UCSD-AML1 (cell line): ENCODE data around the gene ALG12.

Source experiments
- DNase-seq: peaks from one replicate; lab custom pipeline; 2025; ENCODE audit not compliant: unreplicated experiment; lab: John Stamatoyannopoulos, UW

ALG12 gene

DNA sequence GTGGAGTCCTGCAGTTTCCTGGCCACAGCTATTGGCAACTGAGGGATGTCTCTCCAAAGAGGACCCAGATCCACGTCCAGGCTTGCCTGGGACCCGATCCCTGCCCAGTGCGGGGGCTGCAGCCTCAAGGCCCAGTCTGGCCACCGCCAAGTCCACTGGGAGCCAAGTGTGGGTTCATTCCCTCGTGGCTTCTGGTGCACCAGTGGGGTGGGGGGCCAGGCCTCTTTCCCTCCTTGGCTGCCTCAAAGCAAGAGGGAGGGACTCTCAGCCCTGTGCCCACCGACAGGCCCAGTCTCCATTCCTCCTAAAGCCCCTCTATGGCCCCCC, 29.0 kb upstream of the ALG12 start:
- no peak for DNase-seq

DNA sequence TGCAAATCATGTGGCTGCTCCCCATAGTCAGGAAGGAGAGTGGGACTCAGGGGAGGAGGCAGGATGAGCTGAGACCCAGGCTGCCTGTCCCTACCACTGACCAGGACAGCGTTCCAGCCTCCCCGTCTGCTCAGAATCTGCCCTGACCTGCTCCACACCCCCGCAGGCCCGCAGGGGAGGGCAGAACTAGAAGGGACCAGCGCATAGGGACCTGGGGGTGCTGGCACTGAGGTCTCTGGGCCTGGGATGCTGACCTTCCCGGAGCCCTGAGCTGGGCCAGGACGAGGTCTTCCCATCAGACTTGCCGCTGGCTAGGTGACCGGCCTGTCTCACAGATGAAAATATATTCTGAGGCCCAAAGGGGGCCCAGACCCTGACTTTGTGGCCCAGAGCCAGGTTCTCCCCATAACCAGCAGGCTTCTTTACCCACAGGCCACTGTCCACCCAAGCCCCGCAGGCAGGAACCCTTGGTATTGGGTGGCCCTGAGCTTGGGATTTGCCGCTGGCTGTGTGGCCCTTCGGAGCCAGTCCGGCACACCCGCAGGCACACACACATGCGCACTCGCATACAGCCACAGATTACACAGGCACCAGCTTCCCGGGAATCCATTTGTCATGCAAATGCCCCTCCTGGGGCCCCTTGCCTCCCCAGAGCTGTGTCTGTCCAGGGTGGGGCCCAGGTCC, 28.5 kb upstream of the ALG12 start:
- DNase-seq, result no peak

DNA sequence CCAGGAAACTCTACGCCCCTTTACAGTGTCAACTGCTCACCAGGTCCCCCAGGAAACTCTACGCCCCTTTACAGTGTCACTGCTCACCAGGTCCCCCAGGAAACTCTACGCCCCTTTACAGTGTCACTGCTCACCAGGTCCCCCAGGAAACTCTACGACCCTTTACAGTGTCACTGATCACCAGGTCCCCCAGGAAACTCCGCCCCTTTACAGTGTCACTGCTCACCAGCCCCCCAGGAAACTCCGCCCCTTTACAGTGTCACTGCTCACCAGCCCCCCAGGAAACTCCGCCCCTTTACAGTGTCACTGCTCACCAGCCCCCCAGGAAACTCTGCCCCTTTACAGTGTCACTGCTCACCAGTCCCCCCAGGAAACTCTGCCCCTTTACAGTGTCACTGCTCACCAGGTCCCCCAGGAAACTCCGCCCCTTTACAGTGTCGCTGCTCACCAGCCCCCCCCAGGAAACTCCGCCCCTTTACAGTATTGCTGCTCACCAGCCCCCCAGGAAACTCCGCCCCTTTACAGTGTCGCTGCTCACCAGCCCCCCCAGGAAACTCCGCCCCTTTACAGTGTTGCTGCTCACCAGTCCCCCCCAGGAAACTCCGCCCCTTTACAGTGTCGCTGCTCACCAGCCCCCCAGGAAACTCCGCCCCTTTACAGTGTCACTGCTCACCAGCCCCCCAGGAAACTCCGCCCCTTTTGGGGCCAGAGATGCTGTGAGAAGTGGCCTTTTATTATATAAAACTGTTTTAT, 27.0 kb upstream of the ALG12 start:
- DNase-seq, result peak; percentile 48

DNA sequence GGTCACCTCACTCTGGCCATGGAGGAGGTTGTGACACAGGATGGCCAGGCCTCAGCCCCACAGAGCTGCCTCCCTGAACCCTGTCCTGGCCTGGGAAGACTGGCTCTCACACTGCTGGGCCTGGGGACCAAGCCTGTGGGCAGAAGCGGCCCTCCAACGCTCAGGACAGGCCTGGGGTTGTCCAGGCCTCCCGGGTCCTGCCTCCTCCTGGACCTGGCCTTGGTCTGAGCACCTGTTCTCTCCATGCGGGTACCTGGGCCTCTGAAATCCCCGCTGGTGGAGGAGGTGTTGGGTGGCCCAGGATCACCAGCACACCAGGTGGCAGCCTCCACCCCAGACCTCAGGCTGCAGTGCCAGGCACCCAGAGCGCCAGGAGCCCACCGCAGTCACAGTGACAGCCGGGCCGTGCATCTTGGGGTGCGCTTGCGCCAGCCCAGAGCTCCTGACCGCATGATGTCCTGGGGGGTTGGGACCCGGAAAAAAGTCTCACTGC, 26.2 kb upstream of the ALG12 start:
- no peak for DNase-seq

DNA sequence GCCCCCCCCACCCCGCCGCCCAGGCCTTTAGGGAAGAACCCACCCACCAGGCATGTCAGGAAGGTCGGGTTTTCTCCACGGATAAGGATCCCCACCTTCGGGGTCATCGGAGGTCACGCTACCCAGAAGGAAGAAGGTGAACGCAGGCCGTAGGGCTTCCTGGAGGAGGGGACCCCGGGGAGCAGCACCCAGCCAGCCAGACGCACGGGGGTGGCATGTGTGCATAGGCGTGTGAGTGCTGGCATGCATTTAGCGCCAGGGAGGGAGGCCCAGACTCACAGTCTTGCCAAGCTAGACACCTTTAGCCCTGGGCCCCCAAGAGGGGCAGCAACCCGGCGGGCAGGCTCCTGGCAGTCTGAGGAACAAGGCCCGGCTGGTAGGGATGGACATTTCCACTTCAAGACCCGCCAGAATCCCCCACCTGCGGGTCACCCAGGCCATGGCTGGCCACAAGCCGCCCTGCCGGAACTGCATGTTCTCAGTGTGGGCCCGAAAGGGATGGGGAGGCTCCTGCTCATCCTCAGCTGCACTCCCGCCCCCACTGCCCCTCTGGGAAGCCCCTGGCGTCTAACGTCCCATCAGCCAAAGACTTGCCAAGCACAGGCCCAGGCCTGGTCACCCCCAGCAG, 25.6 kb upstream of the ALG12 start:
- no peak for DNase-seq

DNA sequence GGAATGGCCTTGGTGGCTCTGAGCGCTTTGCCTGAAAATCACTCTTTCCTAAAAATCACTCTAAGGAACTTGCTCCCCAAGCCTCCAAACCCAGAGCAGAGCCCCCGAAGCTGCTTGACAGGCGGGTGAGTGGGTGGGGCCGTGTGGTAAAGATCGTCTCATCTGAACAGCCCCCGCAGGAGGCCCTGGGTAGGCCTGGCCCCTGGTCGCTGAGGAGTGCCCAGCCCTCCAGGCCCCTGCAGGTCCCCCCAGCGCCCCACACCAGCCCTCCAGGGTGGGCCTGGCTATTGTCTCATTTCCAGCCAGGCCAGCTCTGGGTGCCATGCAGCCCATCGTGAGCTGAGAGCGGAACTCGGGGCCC, 25.1 kb upstream of the ALG12 start:
- DNase-seq, result no peak

DNA sequence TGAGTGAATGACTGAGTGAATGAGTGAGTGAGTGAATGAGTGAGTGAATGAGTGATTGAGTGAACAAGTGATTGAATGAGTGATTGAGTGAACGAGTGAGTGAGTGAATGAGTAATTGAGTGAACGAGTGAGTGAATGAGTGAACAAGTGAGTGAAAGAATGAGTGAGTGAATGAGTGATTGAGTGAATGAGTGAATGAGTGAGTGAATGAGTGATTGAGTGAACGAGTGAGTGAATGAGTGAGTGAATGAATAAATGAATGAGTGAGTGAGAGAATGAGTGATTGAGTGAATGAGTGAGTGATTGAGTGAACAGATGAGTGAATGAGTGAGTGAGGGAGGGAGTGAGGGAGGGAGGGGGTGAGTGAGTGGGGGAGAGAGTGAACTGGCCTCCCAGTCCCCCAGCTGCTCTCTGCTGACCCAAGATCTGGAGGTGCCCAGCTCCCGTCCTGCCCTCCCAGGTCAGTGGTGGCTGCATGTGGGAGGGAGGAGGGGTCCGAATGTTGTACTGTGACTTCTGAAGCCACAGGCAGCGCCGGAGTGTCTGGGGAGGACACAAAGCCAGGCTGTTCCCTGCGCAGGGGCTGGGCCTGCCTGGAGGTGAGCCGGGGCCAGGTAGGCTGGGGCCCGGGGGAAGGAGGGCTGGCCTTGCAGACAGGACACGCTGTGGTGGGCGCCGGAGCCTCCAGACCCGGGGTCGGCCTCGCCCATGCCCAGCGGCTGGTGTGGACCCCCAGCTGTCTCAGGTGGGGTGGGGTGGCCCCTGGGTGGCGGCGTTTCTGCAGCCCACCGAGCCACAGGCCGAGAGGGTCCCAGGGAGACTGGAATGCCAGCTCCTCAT, 24.5 kb upstream of the ALG12 start:
- DNase-seq, result no peak

DNA sequence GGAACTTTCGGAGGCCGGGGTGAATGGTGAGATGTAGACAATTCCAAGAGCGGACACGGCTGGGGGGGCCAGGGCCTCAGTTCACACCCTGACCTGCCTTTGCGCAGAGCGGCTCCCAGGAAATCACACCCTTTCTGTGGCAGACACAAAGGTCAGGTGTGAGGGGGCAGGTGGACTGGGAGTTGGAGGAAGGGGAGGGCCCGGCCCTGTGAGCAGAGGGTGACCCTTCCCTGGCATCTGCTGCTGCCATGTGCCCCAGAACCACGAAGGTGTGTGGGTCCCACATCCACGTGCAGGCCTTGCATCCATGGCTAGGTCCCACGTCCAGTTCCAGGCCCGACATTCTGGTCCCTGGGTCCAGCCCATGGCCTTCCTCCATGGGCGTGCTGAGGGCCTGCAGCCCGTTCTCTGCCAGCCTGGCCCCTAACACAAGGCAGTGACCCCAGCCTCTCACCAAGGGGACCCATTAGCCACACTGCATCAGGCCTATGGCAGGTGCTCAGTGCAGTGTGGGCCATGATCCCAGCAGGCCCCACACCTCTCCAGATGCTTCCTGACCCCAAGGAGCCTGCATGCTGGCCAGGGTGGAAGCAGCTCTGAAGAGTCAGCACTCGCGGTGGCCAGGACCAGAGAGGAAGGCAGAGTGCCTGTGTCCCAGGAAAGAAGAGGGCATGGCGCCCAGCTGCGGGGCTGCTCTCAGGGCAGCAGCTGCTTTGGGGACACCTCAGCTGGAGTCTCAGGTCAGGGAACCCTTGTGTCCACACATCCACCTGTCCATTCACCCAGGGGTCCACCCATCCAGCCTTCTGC, 23.5 kb upstream of the ALG12 start:
- no peak for DNase-seq

DNA sequence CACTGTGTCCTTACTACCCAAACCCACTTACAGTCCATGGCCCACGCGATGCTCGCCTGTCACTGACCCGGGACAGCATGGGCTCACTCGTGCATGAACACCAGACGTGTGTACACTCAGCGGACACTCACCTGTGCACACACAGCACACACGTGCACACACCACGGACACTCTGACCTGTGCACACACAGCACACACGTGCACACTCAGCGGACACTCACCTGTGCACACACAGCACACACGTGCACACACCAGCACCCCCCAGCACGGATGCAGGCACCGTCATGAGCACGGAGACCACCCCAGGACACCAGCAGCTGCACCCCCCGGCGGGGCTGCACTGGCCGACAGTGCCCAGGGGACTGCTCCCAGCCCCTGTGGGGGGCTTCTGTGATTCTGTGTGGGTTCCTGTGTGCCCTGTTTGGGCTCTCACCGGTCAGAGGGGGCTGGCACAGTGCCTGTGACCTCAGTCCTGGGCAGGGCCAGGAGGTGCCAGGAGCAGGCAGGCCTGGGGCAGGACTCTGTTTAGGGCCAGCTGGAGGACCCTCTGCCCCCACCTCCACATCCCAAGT, 20.4 kb upstream of the ALG12 start:
- no peak for DNase-seq

DNA sequence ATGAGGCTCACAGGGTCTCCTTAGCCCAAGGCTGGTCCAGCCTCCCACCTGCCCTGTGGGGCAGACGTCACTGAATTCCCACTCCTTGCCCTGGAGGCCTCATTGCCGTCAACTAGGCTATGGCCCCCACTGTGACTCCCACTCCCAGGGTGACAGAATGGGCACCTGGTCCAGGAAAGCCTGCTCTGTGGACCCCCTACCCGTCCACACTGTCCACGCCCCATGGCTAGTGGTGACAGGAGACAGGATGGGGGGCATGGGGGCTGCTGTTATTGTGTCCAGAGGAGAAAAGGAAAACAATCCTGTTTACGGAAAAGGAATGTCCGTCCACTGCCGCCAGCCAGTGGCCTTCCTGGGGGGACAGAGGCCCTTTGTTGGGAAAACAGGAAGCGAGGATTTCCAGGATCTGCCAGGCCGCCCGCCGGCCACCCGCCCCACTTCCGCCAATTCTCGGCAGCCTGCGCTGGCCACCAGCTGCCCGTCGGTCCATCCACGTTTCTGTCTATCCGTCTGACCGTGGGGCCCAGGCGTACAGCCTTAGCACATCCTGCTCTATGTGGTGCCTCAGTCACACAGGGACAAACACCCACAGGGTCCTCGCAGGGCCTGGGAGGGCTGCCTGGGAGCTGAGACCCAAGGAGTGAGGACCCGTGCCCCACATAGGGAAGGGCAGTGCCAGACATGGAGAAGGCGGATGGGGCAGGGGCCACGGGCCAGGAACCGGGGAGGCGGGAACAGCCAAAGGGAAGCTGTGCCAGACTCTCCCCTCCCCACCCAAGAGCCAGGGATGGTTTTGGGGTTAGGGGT, 19.7 kb upstream of the ALG12 start:
- no peak for DNase-seq

DNA sequence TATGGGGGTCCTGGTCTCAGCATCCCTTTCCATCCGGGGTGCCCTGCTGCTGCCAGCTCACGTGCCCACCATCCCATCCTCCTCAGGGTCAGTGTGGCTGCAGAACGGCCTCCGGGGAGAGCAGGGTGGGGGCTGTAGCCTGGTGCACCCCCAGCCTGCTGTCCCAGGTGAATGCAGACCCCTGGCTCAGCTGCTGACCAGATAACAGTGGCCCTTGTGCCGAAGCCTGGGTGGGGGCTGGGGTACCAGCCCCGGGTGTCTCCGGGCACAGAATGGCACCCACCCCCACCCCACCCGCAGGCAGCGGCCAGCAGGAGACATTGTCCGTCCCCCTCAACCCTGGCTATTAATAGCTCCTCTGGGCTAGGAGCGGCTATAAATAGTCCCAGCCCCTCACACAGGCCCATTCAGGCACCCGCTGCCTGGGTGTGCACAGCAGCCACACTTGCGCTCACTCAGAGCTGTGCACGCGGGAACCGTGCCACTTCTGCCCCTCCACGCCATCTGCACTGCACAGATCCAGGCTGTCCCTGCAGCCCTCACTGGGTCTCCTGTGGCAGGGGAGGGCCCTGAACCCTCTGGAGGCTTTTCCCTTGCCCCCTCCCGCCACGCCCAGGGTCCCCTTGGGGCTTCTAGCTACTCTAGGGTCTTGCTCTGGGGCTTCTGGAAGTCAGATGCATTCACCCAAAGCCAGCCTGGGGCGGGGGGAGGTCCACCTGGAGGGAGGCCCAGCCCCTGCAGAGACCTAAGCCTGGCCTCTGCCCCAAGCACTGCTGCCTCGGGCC, 18.9 kb upstream of the ALG12 start:
- no peak for DNase-seq

DNA sequence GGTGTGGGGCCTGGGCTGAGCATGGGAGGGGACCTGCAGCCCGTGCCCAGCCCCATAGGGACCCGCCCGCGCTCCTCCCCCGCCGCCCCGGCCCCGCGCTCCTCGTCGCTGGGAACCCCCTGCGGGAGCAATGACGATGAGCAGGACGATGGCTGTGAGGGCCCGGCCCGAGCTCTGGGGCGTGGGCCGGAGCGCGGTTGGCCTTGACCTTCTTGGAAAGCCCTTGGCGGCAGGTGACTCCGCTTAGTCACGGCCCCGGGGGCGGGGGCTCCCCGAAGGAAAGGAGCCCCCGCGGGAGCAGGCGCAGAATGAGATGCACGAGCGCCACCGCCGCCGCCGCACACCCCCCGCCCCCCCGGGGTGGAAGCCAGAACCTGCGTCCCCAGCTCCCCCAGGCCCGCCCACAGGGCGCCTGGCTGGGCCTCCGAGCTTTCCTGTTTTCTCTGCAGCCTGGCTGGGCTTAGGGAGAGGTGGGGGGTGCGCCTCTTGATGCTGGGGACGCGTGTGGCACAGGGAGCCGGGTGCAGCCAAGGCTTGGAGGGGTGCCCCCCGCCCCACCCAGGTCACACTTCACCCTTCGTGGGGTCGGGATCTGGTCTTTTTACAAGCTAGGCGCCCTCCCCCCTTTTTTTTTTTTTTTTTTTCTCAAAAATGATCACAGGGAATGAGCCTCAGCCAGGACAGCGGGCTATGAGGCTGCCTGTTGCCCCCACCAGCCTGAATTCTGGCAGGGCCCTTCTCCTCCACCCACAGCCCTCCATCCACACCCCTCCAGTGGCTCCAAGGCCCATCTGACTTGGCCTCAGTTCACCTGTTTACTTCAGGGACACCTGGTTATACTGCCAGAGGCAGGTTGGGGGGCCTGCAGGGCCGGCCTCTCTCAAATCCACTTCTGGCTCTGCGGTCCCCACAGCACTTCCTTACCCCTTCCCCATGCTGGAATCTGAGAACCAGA, 18.1 kb upstream of the ALG12 start:
- DNase-seq, result peak; percentile 93

DNA sequence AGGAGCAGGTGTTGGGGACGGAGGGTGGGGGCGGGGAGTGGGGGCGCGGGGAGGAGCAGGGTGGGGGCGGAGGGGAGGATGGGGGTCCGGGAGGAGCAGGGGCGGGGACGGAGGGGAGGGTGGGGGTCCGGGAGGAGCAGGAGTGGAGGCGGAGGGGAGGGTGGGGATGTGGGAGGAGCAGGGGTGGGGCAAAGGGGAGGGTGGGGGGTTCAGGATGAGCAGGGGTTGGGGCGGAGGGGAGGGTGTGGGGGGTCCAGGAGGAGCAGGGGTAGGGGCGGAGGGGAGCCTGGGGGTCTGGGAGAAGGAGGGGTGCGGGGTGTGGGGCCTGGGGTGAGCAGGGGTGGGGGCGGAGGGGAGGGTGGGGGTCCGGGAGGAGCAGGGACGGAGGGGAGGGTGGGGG, 17.3 kb upstream of the ALG12 start:
- no peak for DNase-seq

DNA sequence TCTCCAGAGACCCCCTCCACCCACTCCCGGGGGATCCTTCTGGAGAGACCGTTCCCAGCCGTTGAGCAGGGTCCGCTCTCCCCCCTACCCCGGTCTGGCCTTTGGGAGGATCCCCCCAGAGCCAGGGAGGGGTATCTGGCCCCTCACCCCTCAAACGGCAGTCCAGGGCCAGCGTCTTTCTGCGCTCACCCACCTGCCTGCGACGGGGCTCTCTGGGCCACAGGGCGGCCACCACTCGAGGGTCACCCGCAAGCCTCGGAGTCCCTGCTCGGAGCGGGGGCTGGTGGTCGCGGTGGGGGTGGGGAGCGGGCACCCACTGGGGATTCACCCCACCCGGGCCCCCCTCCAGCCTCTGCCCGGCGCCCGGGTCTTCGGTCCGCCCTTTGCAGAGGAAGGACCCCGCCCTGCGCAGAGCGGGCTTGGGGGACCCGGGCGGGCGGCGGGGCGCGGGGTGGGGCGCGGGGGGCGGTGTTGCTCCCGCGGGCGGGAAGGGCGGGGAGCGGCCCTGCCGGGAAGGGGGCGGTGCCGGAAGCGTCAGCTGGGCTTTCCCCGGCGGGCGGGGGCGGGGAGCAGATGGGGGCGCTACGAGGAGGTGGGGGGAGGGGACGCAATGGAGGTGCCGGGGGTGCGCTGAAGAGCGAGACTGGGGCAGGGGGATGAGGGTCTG, 16.8 kb upstream of the ALG12 start:
- peak; percentile 80 for DNase-seq

DNA sequence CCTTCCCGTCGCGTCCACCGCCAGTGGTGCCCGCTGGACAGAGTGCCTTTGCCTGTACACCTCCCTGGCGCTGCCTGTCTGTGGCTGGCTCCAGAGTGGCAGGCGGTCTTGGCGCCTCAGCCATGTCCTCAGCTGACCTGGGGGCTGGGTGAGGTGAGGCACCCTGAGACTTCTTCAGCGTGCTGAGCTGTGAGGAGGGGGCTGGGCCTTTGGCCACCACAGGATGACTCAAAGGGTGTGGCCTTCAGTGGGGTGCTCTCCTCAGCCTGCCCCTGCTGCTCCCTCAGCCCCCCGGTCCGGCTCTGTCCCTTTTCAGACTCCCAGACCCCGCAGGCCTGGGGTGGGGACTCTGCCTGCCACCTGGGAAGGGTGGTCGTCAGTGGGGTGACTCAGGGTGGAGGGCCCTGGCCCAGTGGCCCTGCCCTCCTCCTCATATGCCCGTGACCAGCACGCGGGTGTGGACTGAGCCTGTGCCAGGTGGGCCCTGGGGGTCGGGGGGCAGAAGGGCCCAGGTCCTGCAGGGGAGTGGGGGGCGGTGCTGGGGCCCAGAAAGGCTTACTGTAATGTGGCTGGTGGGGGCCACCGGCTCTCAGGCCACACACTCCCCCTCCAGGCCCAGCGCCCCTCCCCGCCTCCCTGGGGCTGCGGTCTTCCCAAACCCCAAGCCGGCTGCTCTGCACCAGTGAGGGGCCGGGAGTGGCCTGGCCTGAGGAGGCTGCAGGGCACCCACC, 16.1 kb upstream of the ALG12 start:
- DNase-seq, result peak; percentile 29
